Thoracic aorta (tissue), 2 donors: ENCODE results near the gene B9D1. TPM values are rescaled to one million over a fixed set of nuclear protein-coding genes. Genes with fewer than 3 reads are reported as not detected.

Source experiments
- ATAC-seq: fragments of 150-250 bp; one replicate; pipeline ENCODE4 v1.8.0; 2017; ENCODE audit warnings: low read depth; ENCODE audit not compliant: insufficient number of reproducible peaks, low FRiP score
- DNase-seq: peaks from one replicate; pipeline ENCODE4 v3.0.0-alpha.2; 2020; ENCODE audit warnings: low spot score
- H3K27ac ChIP-seq, 2 donors: fragments of 200-600 bp; sonication (generic); 1 replicate in 1 of 2; 2 replicates in 1 of 2; pipeline ENCODE4 v1.5.1; 2016; ENCODE audit warnings: mild to moderate bottlenecking in 2 of 2, moderate library complexity in 2 of 2
- H3K27me3 ChIP-seq: fragments of 200-600 bp; sonication (generic); replicated peaks from 2 replicates; pipeline ENCODE4 v1.6.0; 2016; ENCODE audit warnings: mild to moderate bottlenecking; ENCODE audit not compliant: insufficient read depth
- H3K36me3 ChIP-seq: fragments of 200-600 bp; sonication (generic); one replicate; pipeline ENCODE4 v1.5.1; 2016
- H3K4me1 ChIP-seq, 2 donors: fragments of 200-600 bp; sonication (generic); 1 replicate in 1 of 2; 2 replicates in 1 of 2; pipeline versions ENCODE4 v1.5.1 to v1.6.0; 2016; ENCODE audit warnings: low read depth in 2 of 2, mild to moderate bottlenecking in 1 of 2; ENCODE audit not compliant: control insufficient read depth in 1 of 2
- H3K4me3 ChIP-seq: fragments of 200-600 bp; sonication (generic); 2 replicates; pipeline ENCODE4 v1.5.1; 2016; ENCODE audit warnings: mild to moderate bottlenecking
- H3K9me3 ChIP-seq: fragments of 200-600 bp; sonication (generic); 2 replicates; pipeline ENCODE4 v1.5.1; 2016
- total RNA-seq, 2 donors: library from RNA; depleted of rRNA; stranded (reverse); fragments of >200 nt; gene quantifications; one replicate each; pipeline versions ENCODE4 v1.1.0 to v1.2.3, GENCODE V29; 2016
- TF ChIP-seq, protein P1 (sequence below): fragments of 200-600 bp; sonication (generic); IDR thresholded peaks from one replicate; pipeline ENCODE4 v1.5.1; 2019; ENCODE audit warnings: antibody characterized with exemption

B9D1 gene
- total RNA-seq, 2 donors from 2014 or later: 6.3 to 33.4 TPM

DNA sequence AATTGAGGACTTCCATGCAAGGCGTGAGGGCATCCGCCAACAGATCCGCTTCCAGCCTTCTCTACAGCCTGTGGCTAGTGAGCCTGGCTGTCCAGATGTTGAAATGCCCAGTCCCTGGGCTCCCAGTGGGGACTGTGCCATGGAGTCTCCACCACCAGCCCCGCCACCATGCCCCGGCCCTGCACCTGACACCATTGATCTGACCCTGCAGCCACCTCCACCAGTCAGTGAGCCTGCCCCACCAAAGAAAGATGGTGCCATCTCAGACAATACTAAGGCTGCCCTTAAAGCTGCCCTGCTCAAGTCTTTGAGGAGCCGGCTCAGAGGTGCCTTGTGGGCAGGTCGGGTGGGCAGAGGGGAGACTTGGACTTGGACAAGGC, 18.8 kb upstream of the B9D1 start:
- TF ChIP-seq, protein P1, sequence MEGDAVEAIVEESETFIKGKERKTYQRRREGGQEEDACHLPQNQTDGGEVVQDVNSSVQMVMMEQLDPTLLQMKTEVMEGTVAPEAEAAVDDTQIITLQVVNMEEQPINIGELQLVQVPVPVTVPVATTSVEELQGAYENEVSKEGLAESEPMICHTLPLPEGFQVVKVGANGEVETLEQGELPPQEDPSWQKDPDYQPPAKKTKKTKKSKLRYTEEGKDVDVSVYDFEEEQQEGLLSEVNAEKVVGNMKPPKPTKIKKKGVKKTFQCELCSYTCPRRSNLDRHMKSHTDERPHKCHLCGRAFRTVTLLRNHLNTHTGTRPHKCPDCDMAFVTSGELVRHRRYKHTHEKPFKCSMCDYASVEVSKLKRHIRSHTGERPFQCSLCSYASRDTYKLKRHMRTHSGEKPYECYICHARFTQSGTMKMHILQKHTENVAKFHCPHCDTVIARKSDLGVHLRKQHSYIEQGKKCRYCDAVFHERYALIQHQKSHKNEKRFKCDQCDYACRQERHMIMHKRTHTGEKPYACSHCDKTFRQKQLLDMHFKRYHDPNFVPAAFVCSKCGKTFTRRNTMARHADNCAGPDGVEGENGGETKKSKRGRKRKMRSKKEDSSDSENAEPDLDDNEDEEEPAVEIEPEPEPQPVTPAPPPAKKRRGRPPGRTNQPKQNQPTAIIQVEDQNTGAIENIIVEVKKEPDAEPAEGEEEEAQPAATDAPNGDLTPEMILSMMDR: no peak
- Histone ChIP-seq H3K36me3 (peaks cover 26% of the 10 kb centered on the region), H3K4me1 (peaks cover 32 to 77% of the 10 kb centered on the region in 2 donors), H3K4me3 (no peak overlapping the region), H3K27ac (peak overlapping the region in 1 of 2 donors; percentile 3), H3K27me3 (no peaks in the 10 kb centered on the region), H3K9me3 (no peaks in the 10 kb centered on the region)
- DNase-seq: no peak
- ATAC-seq: no peak

DNA sequence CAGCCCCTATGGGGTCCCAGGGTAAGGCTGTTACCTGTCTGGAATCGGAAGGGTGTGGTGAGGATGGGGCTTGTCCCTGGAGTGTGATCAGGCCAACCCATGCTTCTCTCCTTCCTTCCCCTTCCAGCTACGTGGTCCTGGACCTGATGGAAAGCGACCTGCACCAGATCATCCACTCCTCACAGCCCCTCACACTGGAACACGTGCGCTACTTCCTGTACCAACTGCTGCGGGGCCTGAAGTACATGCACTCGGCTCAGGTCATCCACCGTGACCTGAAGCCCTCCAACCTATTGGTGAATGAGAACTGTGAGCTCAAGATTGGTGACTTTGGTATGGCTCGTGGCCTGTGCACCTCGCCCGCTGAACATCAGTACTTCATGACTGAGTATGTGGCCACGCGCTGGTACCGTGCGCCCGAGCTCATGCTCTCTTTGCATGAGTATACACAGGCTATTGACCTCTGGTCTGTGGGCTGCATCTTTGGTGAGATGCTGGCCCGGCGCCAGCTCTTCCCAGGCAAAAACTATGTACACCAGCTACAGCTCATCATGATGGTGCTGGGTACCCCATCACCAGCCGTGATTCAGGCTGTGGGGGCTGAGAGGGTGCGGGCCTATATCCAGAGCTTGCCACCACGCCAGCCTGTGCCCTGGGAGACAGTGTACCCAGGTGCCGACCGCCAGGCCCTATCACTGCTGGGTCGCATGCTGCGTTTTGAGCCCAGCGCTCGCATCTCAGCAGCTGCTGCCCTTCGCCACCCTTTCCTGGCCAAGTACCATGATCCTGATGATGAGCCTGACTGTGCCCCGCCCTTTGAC, 18.2 kb upstream of the B9D1 start:
- peak overlapping the region in 1 of 2 donors; percentile 3 for H3K27ac ChIP-seq
- TF ChIP-seq, protein P1: no peak
- H3K9me3 ChIP-seq: no peaks in the 10 kb centered on the region
- no peak overlapping the region for H3K4me3 ChIP-seq
- peaks cover 26% of the 10 kb centered on the region for H3K36me3 ChIP-seq
- no peak for DNase-seq
- no peak for ATAC-seq
- H3K27me3 ChIP-seq: no peaks in the 10 kb centered on the region
- peaks cover 28 to 70% of the 10 kb centered on the region in 2 donors for H3K4me1 ChIP-seq

DNA sequence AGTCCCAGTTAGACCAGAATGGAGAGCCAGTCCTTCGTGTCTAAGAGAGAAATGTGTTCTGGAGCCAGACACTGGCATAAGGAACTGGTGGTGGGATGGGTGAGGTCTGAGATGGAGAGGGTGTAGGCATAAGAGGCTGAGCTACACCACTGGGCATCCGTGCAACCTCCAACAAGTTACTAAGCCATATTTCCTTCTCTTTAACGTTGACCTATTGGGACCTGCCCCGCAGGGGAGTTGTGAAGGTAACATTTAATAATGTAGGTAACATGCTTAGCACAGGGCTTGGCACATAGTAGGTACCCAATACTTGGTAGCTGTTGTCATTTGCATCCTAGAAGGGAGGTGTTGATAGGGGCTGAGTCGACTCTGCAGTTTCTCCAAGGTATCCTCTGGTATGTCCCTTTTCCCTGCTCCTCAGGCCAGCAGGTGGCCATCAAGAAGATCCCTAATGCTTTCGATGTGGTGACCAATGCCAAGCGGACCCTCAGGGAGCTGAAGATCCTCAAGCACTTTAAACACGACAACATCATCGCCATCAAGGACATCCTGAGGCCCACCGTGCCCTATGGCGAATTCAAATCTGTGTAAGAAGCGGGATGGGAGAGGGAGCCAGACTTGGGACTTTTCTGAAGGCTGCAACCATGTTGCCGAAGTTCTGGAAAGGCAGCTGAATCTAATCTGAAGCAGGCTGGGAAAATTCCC, 17.0 kb upstream of the B9D1 start:
- Histone ChIP-seq H3K4me3 (peak overlapping the region; percentile 85), H3K27ac (peak overlapping the region; percentile 93 to 95), H3K4me1 (peaks cover 21 to 58% of the 10 kb centered on the region in 2 donors), H3K36me3 (peaks cover 26% of the 10 kb centered on the region), H3K9me3 (no peaks in the 10 kb centered on the region), H3K27me3 (no peaks in the 10 kb centered on the region)
- TF ChIP-seq, protein P1: no peak
- no peak for DNase-seq
- no peak for ATAC-seq

DNA sequence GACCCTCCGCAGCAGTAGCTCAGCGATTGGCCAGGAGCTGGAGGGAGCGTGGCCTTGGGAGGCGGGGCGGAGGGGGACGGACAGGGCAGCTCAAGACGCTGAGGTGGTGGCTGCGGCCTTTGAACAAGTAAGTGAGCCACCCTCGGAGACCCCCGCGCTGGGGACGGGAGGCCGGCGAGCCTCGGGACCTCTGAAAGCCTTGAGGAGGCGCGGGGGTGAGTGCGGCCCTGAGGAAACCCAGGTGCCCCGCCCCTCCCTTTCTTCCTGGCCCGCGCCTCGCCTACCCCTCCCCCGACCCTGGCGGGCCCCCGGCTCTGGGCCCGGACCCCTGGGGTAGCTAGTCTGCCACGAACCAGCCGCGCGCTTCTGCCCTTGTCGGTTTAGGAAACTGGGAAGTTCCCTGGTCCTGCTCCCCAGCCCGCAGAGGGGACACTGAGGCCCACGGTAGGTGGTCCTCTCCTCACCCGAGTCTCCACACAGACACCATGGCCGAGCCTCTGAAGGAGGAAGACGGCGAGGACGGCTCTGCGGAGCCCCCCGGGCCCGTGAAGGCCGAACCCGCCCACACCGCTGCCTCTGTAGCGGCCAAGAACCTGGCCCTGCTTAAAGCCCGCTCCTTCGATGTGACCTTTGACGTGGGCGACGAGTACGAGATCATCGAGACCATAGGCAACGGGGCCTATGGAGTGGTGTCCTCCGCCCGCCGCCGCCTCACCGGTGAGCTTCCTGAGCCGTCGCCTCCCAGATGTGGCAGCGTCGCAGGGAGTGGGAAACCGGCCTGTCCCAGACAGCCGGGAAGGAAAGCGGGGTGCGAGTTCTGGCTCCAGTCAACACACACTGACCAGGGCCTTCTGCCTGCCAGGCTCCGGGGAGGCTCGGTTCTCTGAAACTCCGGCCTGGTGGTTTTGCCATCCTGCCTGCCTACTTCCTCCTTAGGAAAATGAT, 16.2 kb upstream of the B9D1 start, which contains the start of gene MAPK7:
Gene MAPK7 (plus strand): TSS at position 83 of the 945 bp plus-strand sequence. CDS start 403 bp downstream, at position 486.
- DNase-seq: no peak
- no peaks in the 10 kb centered on the region for H3K27me3 ChIP-seq
- peaks cover 23% of the 10 kb centered on the region for H3K36me3 ChIP-seq
- peaks cover 12 to 50% of the 10 kb centered on the region in 2 donors for H3K4me1 ChIP-seq
- H3K9me3 ChIP-seq: no peaks in the 10 kb centered on the region
- TF ChIP-seq, protein P1: no peak
- peak within 1 kb of the TSS; percentile 93 to 95 for H3K27ac ChIP-seq
- ATAC-seq: no peak
- peak within 1 kb of the TSS; percentile 85 for H3K4me3 ChIP-seq
